ENCODE results near the gene KRT86.

Gene KRT86

GRCh38 chr12:52274521-52275120 is at the start of gene KRT86:
KRT86 (plus strand) TSS chr12:52274645; CDS start chr12:52301917, 27,272 bp downstream.
- Histone ChIP-seq H3K4me3 (ENCODE audit: low read depth, low read length) (no peak within 1 kb of the TSS), H3K27me3 (ENCODE audit: control insufficient read depth, insufficient read depth, low read length) (peaks cover 21% of the 10 kb centered on the region), H3K4me1 (ENCODE audit: control insufficient read depth, insufficient read depth, low read length) (no peaks in the 10 kb centered on the region), H3K36me3 (ENCODE audit: control insufficient read depth, insufficient read depth, low read length) (no peaks in the 10 kb centered on the region), H3K9me3 (ENCODE audit: control insufficient read depth, insufficient read depth, low read length) (no peaks in the 10 kb centered on the region), H3K9ac (ENCODE audit: low read depth, low read length) (no peak within 1 kb of the TSS)

GRCh38 chr12:52225752-52226151 is 48.7 kb upstream of the KRT86 start:
- H3K36me3 ChIP-seq (ENCODE audit: control insufficient read depth, insufficient read depth, low read length) = no peaks in the 10 kb centered on the region
- peaks cover 3% of the 10 kb centered on the region for H3K4me1 ChIP-seq (ENCODE audit: control insufficient read depth, insufficient read depth, low read length)
- H3K9me3 ChIP-seq (ENCODE audit: control insufficient read depth, insufficient read depth, low read length) = no peaks in the 10 kb centered on the region
- H3K4me3 ChIP-seq (ENCODE audit: low read depth, low read length) = no peak overlapping the region
- H3K9ac ChIP-seq (ENCODE audit: low read depth, low read length) = no peak overlapping the region
- H3K27me3 ChIP-seq (ENCODE audit: control insufficient read depth, insufficient read depth, low read length) = peaks cover 4% of the 10 kb centered on the region

- no peaks in the 10 kb centered on the region for H3K36me3 ChIP-seq (ENCODE audit: control insufficient read depth, insufficient read depth, low read length)
- H3K4me3 ChIP-seq (ENCODE audit: low read depth, low read length) = no peak overlapping the region
- no peaks in the 10 kb centered on the region for H3K9me3 ChIP-seq (ENCODE audit: control insufficient read depth, insufficient read depth, low read length)
- no peak overlapping the region for H3K9ac ChIP-seq (ENCODE audit: low read depth, low read length)
- peaks cover 8% of the 10 kb centered on the region for H3K27me3 ChIP-seq (ENCODE audit: control insufficient read depth, insufficient read depth, low read length)
- H3K4me1 ChIP-seq (ENCODE audit: control insufficient read depth, insufficient read depth, low read length) = peaks cover 8% of the 10 kb centered on the region
Observed at GRCh38 chr12:52226446-52226845, 48.0 kb upstream of the KRT86 start.

GRCh38 chr12:52227606-52228166 is 46.8 kb upstream of the KRT86 start:
- H3K4me3 ChIP-seq (ENCODE audit: low read depth, low read length) = no peak overlapping the region
- H3K4me1 ChIP-seq (ENCODE audit: control insufficient read depth, insufficient read depth, low read length) = peaks cover 11% of the 10 kb centered on the region
- no peaks in the 10 kb centered on the region for H3K36me3 ChIP-seq (ENCODE audit: control insufficient read depth, insufficient read depth, low read length)
- peaks cover 20% of the 10 kb centered on the region for H3K27me3 ChIP-seq (ENCODE audit: control insufficient read depth, insufficient read depth, low read length)
- no peak overlapping the region for H3K9ac ChIP-seq (ENCODE audit: low read depth, low read length)
- H3K9me3 ChIP-seq (ENCODE audit: control insufficient read depth, insufficient read depth, low read length) = no peaks in the 10 kb centered on the region

- Histone ChIP-seq H3K9me3 (ENCODE audit: control insufficient read depth, insufficient read depth, low read length) (no peaks in the 10 kb centered on the region), H3K36me3 (ENCODE audit: control insufficient read depth, insufficient read depth, low read length) (no peaks in the 10 kb centered on the region), H3K4me3 (ENCODE audit: low read depth, low read length) (no peak overlapping the region), H3K27me3 (ENCODE audit: control insufficient read depth, insufficient read depth, low read length) (peaks cover 24% of the 10 kb centered on the region), H3K4me1 (ENCODE audit: control insufficient read depth, insufficient read depth, low read length) (peaks cover 11% of the 10 kb centered on the region), H3K9ac (ENCODE audit: low read depth, low read length) (no peak overlapping the region)
Observed at GRCh38 chr12:52228366-52228765, 46.1 kb upstream of the KRT86 start.

- H3K9me3 ChIP-seq (ENCODE audit: control insufficient read depth, insufficient read depth, low read length) = no peaks in the 10 kb centered on the region
Observed at GRCh38 chr12:52228931-52229330, 45.5 kb upstream of the KRT86 start.

GRCh38 chr12:52229836-52230343 is 44.6 kb upstream of the KRT86 start:
- Histone ChIP-seq H3K9ac (ENCODE audit: low read depth, low read length) (no peak overlapping the region), H3K27me3 (ENCODE audit: control insufficient read depth, insufficient read depth, low read length) (peaks cover 32% of the 10 kb centered on the region), H3K9me3 (ENCODE audit: control insufficient read depth, insufficient read depth, low read length) (no peaks in the 10 kb centered on the region), H3K4me1 (ENCODE audit: control insufficient read depth, insufficient read depth, low read length) (peaks cover 11% of the 10 kb centered on the region), H3K4me3 (ENCODE audit: low read depth, low read length) (no peak overlapping the region), H3K36me3 (ENCODE audit: control insufficient read depth, insufficient read depth, low read length) (no peaks in the 10 kb centered on the region)

More at GRCh38 chr12:52228931-52229330, 45.5 kb upstream of the KRT86 start:
- H3K4me1 ChIP-seq (ENCODE audit: control insufficient read depth, insufficient read depth, low read length) = peaks cover 11% of the 10 kb centered on the region
- H3K9ac ChIP-seq (ENCODE audit: low read depth, low read length) = no peak overlapping the region
- no peaks in the 10 kb centered on the region for H3K36me3 ChIP-seq (ENCODE audit: control insufficient read depth, insufficient read depth, low read length)
- H3K4me3 ChIP-seq (ENCODE audit: low read depth, low read length) = no peak overlapping the region
- peaks cover 28% of the 10 kb centered on the region for H3K27me3 ChIP-seq (ENCODE audit: control insufficient read depth, insufficient read depth, low read length)

- Histone ChIP-seq H3K36me3 (ENCODE audit: control insufficient read depth, insufficient read depth, low read length) (no peaks in the 10 kb centered on the region), H3K4me3 (ENCODE audit: low read depth, low read length) (no peak overlapping the region), H3K9ac (ENCODE audit: low read depth, low read length) (no peak overlapping the region), H3K27me3 (ENCODE audit: control insufficient read depth, insufficient read depth, low read length) (peaks cover 38% of the 10 kb centered on the region), H3K4me1 (ENCODE audit: control insufficient read depth, insufficient read depth, low read length) (peaks cover 11% of the 10 kb centered on the region), H3K9me3 (ENCODE audit: control insufficient read depth, insufficient read depth, low read length) (no peaks in the 10 kb centered on the region)
Observed at GRCh38 chr12:52230364-52231281, 43.8 kb upstream of the KRT86 start.

- H3K27me3 ChIP-seq (ENCODE audit: control insufficient read depth, insufficient read depth, low read length) = peaks cover 38% of the 10 kb centered on the region
- no peaks in the 10 kb centered on the region for H3K9me3 ChIP-seq (ENCODE audit: control insufficient read depth, insufficient read depth, low read length)
- peaks cover 11% of the 10 kb centered on the region for H3K4me1 ChIP-seq (ENCODE audit: control insufficient read depth, insufficient read depth, low read length)
- H3K4me3 ChIP-seq (ENCODE audit: low read depth, low read length) = no peak overlapping the region
- no peaks in the 10 kb centered on the region for H3K36me3 ChIP-seq (ENCODE audit: control insufficient read depth, insufficient read depth, low read length)
- H3K9ac ChIP-seq (ENCODE audit: low read depth, low read length) = no peak overlapping the region
Observed at GRCh38 chr12:52231305-52232202, 42.9 kb upstream of the KRT86 start.

GRCh38 chr12:52232203-52232673 is 42.2 kb upstream of the KRT86 start:
- Histone ChIP-seq H3K4me1 (ENCODE audit: control insufficient read depth, insufficient read depth, low read length) (peaks cover 13% of the 10 kb centered on the region), H3K9me3 (ENCODE audit: control insufficient read depth, insufficient read depth, low read length) (no peaks in the 10 kb centered on the region), H3K27me3 (ENCODE audit: control insufficient read depth, insufficient read depth, low read length) (peaks cover 38% of the 10 kb centered on the region), H3K4me3 (ENCODE audit: low read depth, low read length) (peak overlapping the region; percentile 50), H3K36me3 (ENCODE audit: control insufficient read depth, insufficient read depth, low read length) (no peaks in the 10 kb centered on the region), H3K9ac (ENCODE audit: low read depth, low read length) (no peak overlapping the region)
